GM18873 (cell line): ENCODE data around the gene MAPK12.

Source experiments
- ATAC-seq: cut with Tn5 transposase; IDR thresholded peaks from one replicate; pipeline ENCODE4 v1.9.1; 2021; ENCODE audit warnings: mild to moderate bottlenecking, moderate library complexity, moderate number of reproducible peaks; ENCODE audit not compliant: unreplicated experiment, low FRiP score

The MAPK12 gene

DNA sequence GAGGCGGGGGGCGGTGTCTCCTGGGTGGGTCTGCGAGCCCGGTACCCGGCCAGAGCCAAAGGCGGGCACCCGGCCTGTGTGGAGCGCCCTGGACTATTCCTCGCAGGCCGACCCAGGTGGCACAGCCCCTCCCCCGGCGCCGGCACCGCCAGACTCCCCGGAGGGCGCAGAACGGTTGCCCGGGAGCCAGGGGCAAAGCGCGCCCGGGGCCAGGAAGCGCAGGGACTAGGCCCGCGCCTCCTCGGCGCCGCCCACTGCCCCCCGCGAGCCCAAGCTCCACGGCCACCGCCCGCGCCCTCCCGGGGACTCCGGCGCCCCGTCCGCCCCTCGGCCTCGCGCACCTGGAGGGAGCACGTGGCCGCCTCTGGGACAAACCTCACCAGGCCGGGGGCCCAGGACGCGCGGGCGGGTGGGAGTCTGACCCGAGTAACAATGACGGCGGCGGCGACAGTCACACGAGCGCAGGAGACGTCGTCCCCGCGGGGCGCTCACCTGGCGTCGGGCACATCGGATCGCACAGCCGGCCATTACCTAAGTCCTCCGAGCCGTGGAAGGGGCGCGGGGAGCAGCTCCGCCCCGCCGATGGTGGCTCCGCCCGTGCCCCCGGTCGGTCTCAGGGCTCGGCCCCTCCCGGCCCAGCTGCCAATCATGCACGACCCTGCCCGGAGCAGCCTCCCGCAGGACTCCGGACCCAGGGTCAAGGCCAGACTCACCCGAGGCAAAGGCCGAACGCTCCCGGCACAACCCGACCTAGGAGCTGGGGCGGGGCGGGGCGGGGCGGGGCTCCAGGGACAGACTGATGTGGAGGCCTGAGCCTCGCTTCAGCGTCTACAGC is 38.5 kb upstream of the MAPK12 start:
- ATAC-seq, result no peak

DNA sequence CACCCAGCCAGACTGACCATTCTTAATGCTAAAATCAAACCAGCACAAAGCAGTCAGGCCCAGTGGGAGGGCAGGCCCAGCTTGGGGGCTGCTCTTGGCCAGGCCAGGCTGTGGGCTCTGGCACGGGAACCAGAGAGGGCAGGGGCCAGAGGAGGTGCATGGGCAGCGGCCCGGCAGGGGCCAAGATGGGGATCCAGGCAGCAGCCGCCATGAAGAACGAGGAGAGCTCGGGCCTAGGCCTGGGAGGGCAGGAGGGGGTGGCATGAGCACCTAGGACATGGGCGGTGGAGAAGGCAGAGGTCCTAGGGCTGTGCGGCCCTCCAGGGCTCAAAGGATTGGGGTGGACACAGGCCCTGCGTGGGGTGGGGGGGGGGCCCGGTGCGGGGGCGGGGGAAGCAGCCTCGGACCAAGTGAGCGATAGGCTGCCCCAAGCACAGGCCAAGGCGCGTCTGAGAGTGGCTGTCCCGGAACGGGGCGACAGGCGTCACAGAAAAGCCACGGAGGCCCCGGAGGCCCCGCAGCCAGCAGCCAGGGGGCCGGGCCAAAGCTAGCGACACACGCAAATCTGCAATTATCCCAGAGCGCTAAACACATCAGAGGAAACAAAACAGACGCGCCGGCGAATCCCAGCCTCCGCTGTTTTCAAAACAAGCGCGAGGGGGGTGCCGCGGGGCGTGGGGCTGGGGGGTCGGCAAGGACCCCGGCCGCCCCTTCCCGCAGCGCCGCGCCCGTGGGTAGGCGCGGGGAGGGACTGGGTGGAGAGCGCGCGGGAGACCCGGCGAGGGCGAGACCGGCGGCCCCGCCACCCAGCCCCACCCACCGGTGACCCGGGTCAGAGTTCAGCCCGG is 37.7 kb upstream of the MAPK12 start:
- ATAC-seq, result no peak

DNA sequence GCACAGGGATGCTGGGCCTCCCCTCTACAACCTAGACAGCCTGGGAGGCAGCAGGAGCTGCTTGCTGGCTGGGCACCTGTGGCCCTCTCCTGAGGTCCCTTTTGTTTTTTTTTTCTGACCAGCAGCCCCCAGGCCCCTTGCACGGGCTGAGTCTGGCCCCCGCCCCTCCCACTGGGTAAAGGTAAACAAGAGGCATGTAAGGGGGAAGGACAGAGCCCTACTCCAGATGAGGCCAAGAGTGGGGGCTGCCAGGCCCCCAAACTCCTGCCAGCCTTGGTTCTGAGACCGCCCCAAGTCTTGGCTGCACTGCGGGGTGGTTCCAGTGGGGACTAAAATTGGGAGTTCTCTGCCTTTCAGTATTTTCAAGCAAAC is 36.8 kb upstream of the MAPK12 start:
- ATAC-seq, result no peak

DNA sequence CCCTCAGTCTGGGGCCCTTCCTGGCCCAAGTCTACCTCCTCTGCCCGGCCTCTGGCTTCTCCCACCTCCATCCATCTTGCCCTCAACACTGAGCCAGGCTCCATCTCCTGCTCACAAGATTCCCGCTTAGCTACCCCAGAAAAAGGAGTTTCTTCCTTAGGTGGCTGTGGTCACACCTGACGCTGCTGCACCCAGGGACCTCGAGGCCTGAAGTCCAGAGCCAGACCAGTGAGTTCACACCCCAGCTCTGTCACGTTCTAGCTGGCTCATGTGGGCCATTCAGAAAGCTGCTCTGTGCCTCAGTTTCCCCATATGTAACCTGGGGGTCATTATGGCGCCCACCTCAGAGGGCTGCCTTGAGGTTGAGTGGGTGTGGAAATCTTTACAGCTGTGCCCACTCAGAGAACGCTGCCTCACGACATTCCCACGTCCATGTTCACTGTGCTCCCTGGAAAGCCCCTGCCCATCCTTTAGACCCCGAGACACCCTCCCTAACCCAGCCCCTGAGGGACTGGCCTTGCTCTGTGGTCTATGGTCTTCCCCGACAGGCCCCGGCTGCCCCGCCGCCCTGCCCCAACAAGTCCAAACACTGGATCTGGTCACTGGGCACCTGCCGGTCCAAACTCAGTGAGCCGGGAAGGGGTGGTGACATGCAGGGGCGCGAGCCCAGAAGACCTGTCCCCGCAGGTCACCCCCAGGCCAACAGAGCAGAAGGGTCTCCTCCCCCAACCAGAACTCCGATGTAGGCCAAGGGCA is 36.2 kb upstream of the MAPK12 start:
- ATAC-seq, result no peak

DNA sequence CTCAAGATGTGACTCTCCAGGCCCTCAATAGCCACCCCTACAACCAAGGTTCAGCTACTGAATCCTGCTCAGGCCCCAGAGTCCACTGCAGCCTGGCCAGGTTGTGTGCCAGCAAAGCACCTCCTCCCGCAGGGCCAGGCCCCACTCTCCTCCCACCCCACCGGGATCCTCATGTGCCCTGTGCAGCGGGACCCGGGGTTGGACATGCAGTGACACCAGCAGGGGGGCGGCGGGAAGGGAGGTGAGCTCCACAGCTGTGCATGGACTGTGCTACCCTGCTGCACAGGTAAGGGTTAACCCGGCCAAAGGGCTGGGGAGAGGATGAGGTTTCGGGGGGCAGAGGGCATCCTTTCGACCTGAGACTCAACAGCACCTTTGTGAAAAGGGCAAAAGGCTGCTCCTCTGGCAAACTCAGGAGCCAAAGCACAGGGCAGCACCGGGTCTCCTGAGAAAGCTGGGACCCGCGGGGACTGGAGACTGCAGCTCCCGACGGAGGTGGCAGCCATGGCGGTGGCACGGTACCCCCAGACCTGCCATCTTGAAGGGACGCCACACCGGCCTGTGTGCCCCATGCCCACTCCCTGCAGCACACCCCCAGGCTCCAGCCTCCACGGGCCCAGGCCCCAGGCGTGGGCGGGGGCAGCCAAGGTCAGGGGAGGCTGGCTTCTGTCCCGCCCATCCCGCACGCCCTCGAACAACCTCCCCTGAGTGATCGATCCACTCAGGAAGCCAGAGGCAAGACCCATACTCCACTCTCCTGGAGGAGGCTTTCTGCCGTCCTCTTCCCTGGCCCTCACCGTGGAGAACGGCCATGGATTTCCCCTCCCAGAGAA is 35.4 kb upstream of the MAPK12 start:
- no peak for ATAC-seq

DNA sequence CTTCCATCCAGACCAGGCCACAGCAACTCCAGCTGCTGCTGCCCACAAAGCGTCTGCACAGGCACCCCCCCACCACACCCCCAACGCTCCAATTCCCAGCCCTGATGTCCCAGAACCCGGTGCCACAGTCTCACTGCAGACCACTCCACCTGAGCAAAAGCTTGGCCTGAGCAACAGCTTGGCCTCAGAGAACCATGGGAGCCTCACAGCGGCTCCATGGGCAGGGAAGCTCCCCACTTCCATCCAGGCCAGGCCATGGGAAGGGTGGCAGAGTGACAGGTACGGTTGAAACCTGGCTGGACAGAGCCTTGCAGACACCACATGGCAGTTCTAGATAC is 32.8 kb upstream of the MAPK12 start:
- ATAC-seq, result no peak

DNA sequence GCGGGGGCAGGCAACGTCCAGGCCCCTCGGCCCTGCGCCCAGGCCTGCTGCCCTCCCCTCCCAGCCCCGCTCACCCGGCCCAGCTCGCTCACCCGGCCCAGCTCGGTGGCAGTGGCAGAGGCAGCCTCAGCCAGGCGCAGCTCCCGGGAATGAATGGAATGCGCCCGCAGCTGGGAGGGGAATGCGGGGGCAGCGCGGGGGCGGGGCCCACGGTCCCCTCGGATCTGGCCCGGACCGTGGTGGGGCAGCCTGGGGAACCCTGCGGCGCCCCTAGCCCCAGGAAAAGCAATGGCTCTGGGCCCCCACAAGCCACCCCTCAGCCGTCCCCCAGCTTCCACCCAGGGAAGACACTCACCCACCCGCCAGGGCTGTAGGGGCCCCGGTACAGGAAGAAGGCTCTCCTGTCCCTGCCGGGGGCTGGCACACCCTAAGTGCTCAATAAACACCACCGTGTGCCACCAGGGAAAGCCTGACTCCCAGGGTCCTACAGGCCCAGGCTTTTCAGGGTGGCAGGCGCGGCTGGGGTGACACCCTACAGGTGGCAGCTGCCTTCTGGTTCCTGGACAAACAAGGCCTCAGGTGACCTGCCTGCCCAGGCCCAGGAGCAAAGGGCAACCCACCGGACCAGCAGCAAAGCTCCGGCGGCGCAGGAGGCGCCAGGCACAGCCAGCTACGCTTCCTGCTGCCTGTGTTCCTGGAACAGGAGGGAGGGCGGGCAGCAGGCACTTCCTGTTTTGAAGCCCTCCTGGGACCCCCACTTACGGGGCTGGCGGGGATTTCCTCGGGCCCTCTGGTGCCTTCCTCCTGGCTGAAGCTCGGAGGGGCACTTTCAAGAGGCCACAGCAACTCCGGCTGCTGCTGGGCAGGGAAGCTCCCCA is 32.2 kb upstream of the MAPK12 start:
- no peak for ATAC-seq

DNA sequence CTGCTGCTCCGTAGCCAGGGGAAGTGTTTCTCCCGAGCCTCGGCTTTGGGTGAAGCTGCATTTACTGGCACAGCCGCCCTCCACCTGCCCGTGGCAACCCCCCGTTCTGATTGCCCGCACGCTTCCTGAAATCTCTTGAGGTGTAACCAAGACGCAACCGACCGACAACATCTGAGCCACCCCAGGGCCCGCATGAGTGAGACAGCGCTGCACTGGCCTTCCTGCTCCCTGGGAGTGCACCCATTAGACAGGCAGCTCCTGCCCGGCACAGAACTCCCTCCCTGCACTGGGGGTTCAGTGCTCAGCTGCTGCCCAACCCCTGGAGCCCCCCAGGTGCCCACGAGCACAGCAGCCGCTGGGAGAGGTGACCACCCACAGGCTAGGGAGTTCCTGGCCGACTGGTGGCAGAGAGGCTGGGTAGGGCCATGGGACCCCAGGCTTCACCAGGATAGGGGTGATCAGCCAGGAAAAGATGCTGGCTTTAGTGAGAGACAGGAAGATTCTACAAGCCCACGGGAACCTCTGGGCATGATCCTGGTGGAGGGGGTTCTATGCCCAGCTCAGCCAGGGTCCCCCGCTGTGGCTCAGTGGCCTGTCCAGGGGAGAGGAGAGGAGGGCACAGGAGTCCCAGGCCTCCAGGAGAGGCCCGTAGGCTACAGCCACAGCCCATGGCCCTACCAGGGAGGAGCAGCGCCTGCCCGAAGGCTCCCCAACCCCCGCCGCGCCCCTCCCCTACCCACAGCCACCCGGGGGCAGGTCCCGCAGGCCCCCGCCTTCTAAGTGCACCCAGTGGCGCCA is 31.4 kb upstream of the MAPK12 start:
- no peak for ATAC-seq

DNA sequence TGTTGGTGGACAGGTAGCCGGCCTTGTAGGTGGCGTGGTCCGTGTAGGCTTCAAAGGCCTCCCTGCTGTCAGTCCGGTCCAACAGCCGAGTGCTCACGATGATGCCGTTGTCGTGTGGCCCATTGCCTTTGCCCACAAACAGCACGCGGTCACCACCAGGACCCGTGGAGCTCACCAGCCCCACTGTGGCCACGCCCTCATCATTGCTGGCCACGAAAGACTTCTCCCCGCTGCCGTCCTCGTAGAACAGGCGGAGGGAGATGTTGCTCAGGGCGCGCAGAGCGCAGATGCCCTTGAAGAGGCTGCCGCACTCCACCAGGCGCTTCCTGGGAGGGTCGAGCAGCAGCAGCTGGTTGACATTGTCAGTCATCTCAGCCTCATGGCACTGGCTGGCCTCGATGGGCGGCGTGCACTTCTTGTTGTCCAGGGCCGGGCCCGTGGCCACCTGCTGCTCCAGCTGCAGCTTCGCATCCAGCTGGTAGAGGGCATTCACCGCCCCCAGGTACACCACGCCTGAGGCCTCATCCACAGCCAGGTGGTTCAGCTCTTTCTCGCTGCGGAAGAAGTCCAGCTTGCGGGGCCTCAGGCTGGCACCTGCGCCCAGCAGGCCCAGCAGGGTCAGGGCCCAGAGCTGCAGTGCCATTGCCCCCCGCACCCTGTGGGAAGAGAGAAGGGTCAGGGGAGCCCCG is 28.6 kb upstream of the MAPK12 start:
- no peak for ATAC-seq

DNA sequence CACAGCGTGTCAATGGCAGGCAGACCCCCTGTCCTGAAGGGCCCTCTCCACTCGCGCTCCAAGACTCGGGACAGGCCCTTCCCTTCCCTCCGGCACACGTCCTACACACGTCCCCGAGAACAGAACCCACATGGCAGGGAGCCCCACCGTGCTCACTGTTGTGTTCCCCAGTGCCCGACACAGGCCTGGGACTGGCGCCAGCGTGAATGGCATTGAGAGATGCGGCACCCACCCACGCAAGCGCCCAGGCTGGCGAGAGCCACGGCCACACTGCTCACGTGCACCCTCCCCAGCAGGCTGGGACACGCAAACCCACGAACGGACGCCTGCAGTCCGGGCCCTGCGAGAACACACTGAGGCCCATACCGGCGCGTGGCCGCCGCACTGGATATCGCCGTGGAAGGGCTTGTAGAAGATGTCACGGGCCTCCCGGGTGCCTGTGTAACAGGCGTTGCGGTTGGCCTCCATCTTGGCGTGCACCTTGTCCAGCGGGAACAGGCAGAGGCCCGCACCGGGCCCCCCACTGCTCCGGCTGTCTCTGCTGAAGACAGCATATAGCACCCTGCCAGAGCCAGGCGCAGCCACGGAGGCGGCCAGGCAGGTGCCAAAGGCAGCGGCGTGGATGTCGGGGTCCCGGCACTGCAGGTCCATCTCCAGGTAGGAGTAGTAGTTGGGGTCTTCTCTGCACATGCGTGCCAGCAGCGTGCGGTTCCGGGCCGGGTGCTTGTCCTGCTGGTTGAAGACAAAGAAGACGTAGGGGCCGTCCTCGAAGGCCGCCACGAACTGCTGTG is 27.9 kb upstream of the MAPK12 start:
- ATAC-seq, result no peak

DNA sequence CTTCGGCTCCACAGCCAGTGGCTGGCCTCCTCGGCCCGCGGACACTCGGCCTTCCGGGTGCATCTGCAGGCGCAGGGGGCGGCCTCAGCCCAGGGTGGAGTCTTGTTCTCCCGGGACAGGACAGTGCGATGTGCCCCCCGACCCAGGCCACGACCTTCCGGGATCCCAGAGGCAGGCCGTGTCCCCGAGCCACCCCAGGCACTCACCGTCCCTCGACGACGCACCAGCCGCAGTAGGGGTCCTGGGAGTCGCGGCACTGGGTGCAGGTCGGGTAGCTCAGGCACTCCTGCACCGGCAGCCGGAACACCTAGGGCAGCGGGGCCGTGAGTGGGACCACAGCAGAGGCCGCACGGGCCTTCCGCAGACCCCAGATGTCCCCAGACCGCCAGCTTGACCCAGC is 26.2 kb upstream of the MAPK12 start:
- ATAC-seq, result no peak

DNA sequence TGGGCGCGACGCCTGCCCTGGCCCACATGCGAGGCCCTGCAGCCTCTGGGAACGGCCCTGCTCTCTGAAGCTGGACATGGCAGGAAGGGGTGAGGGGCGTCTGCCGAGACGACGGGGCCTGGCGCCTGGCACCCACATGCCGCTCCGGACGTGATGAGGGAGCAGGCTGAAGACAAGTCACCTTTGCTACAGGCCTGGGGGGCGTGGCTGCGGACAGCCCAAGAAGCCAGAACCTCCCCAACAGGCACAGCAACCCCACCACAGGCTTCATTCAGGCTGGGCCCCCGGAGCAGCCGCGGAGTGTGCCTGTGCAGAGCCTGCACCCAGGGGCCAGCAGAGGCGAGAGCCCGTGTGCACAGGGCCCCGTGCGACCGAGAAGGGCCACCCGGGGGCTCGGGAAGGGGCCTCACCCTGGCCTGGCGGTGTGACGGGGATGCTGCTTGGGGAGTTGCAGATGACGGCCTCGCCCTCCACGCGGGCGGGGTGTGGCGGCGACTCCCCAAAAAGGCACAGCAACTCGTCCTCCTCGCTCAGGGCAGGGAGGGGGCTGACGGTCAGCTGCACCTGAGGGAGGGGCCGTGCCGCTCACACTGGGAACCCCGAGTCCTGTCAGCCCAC is 25.3 kb upstream of the MAPK12 start:
- ATAC-seq, result no peak

DNA sequence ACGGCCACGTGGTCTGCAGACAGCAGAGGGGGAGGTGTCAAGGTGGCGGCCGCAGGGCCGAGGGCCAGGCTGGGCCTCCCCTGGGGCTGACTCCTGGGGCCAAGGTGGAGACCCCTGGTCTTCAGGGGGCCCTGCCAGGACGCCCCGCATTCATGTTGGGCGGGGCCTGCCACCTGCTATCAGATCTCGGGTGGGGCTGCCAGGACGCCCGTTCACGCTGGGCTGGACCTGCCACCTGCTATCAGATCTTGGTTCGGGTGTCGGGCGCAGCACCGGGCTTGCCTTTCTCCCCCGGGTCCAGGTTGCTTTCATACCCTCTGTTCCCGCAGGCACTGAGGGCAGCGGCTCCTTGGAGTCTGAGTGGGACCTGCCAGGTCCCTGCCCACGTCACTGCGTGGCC is 24.8 kb upstream of the MAPK12 start:
- no peak for ATAC-seq

DNA sequence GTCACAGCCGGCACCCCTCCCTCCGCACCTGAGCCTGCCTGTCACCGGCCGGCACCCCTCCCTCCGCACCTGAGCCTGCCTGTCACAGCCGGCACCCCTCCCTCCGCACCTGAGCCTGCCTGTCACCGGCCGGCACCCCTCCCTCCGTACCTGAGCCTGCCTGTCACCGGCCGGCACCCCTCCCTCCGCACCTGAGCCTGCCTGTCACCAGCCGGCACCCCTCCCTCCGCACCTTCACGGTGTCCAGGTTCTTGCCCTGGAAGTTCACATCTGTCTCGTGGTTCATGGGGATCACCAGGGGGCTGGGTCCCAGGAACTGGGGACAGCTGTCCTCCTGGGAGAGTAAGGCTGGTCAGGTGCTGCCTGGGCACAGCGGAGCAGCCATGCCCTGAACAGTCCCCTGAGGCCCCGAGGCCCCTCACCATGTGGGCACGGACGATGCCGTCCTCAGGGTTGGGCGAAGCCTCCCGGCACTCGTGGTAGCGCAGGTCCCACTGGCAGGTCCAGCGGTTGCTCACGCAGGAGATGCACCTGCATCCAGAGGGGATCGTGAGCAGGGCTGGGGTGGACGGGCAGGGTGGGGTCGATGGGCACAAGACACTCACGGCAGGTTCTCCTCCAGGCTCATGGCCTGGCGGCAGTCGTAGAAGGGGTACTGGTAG is 24.2 kb upstream of the MAPK12 start:
- no peak for ATAC-seq

DNA sequence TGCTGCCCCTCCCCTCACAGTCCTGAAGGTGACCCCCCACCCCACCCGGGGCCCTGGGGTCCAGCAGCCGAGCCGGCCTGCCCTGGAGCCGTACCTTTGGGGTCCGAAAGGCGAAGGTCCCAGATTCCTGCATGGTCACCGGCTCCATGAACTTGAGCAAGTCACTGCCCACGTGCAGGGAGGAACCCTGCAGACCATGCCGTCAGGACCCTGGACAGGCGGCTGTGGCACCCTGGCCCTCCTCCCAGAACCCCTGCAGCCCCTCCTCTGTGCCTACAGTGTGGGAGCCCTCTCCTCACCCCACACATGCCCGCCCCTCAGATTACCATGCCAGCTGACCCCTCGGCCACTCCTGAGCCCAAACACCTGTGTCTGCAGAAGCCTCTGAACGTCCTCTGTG is 23.0 kb upstream of the MAPK12 start:
- no peak for ATAC-seq

DNA sequence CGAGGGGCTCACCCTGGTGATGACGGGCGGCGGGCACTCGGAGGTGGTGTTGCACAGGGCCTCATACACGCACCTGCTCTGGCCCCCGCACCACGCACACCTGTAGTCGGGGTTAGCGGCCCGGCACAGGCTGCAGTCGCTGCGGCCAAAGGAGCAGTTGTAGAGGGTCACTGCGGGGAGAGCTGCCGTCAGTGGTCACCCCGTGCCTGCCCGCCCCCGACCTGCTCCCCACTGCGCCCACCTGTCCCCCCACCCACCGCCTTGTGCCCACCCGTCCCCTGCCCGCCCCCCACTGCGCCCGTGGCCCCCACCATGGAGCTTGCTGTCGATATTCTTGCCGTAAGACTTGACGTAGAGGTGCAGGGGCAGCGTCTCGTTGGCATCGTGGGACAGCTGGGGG is 22.3 kb upstream of the MAPK12 start:
- ATAC-seq, result no peak
